ENCODE measurements around the gene OR5H14. TPM values are rescaled to one million over a fixed set of nuclear protein-coding genes. Genes with fewer than 3 reads are reported as not detected.
"Not testable (repeated sequence)": the region's sequence is repeated elsewhere in the genome, so short reads cannot be mapped to it uniquely, and the experiment has no call there.

OR5H14 gene
- total RNA-seq, 4 donors from 2014 or later, result not detected

DNA sequence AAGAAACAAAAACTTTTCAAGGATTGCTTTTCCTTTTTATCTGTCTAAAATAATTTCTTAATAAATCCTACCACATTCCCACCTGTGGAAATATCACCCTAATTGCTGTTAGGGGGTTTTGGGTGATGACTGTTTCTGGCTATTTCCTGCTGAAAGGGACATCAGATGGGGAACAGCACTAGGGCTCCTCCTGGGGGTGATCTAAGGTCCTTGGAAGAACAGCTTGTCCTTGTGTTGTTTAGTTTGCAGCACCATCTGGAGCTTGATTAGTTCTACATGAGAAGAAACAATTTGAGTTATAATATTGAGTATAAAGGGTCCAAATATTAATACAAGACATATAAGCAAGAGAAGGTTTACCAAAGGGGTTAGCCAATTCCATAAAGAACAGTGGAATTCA, 37.9 kb downstream of the OR5H14 start:
- no peaks in the 10 kb centered on the region for H3K4me1 ChIP-seq
- no peak for DNase-seq
- no peak overlapping the region for H3K4me3 ChIP-seq
- no peaks in the 10 kb centered on the region for H3K36me3 ChIP-seq
- no peaks in the 10 kb centered on the region for H3K9me3 ChIP-seq
- TF ChIP-seq, protein P1, sequence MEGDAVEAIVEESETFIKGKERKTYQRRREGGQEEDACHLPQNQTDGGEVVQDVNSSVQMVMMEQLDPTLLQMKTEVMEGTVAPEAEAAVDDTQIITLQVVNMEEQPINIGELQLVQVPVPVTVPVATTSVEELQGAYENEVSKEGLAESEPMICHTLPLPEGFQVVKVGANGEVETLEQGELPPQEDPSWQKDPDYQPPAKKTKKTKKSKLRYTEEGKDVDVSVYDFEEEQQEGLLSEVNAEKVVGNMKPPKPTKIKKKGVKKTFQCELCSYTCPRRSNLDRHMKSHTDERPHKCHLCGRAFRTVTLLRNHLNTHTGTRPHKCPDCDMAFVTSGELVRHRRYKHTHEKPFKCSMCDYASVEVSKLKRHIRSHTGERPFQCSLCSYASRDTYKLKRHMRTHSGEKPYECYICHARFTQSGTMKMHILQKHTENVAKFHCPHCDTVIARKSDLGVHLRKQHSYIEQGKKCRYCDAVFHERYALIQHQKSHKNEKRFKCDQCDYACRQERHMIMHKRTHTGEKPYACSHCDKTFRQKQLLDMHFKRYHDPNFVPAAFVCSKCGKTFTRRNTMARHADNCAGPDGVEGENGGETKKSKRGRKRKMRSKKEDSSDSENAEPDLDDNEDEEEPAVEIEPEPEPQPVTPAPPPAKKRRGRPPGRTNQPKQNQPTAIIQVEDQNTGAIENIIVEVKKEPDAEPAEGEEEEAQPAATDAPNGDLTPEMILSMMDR (IDR thresholded peaks at IDR 0.05), result no peak
- TF ChIP-seq POLR2A (IDR thresholded peaks at IDR 0.05), result no peak
- no peak overlapping the region for H3K27ac ChIP-seq
- H3K27me3 ChIP-seq, result no peaks in the 10 kb centered on the region

DNA sequence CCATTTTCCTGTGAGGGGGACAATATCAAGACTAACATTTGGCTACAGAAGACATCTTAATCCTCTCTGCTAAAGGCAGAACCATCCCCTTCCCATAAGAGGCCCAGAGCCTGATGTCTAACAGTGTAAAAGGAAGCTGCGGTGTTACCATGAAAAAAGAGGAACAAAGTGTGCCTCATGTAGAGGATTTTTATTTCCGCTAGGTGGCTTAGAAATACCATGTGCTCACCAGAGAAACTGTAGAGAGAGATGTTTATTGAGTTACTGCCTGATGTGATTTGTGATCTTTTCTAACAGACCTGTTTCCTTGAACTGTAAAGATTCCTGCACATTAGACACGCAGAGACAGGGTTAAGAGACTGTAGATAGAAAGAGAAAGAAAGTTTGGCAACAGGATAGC, 41.3 kb downstream of the OR5H14 start:
- Histone ChIP-seq H3K36me3 (no peaks in the 10 kb centered on the region), H3K9me3 (no peaks in the 10 kb centered on the region), H3K4me3 (no peak overlapping the region), H3K4me1 (no peaks in the 10 kb centered on the region), H3K27ac (no peak overlapping the region), H3K27me3 (no peaks in the 10 kb centered on the region)
- DNase-seq, result no peak
- TF ChIP-seq, protein P1 (IDR thresholded peaks at IDR 0.05), result peak in 2 of 6 experiments; percentile 10 to 26
- TF ChIP-seq POLR2A (IDR thresholded peaks at IDR 0.05), result no peak

DNA sequence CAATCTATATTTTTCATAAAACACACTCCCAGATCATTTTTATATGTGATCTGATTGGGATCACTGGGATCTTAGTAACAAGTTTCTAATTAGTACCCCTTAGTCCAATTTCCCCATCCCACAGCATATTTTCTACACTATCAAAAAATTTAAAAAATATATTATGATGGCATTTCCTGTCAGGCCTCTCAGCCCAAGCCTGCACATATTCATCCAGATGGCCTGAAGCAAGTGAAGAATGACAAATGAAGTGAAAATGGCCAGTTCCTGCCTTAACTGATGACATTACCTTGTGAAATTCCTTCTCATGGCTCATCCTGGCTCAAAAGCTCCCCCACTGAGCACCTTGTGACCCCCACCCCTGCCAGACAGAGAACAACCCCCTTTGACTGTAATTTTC, 43.6 kb downstream of the OR5H14 start:
- not testable (repeated sequence) for H3K4me1 ChIP-seq, H3K4me3 ChIP-seq, DNase-seq, H3K27ac ChIP-seq, H3K9me3 ChIP-seq, H3K36me3 ChIP-seq, H3K27me3 ChIP-seq

DNA sequence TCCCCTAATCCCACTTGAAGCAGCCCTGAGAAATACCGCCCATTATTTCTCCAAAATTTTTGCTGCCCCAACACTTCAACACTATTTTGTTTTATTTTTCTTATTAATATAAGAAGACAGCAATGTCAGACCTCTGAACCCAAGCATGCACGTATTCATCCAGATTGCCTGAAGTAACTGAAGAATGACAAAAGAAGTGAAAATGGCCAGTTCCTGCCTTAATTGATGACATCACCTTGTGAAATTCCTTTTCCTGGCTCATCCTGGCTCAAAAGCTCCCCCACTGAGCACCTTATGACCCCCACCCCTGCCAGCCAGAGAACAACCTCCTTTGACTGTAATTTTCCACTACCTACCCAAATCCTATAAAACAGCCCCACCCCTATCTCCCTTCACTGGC, 49.0 kb downstream of the OR5H14 start:
- DNase-seq, H3K27ac ChIP-seq, H3K9me3 ChIP-seq, H3K4me1 ChIP-seq, H3K4me3 ChIP-seq, H3K27me3 ChIP-seq, H3K36me3 ChIP-seq: not testable (repeated sequence)

DNA sequence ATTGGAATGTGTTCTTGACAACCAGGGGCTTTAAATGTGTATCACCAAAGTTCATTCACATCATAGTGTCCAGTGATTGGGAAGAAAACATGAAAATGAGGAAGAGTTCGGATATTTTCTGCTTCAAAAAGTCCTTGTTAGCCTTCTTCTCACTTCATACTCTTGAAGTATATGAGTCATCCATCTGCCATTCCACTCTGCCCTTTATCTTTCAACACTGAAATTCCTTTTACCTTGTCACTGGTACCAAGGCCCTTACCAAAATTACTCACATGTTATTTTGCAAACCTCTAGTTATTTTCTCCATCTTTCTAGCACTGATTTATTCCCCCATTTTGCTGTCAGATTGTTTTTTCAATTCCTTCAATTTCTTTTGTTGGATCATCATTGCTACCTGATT, 51.7 kb downstream of the OR5H14 start:
- Histone ChIP-seq H3K4me1 (no peaks in the 10 kb centered on the region), H3K4me3 (no peak overlapping the region), H3K9me3 (no peaks in the 10 kb centered on the region), H3K36me3 (no peaks in the 10 kb centered on the region), H3K27me3 (no peaks in the 10 kb centered on the region), H3K27ac (no peak overlapping the region)
- DNase-seq, result no peak
- TF ChIP-seq, protein P1 (IDR thresholded peaks at IDR 0.05), result no peak
- no peak for TF ChIP-seq POLR2A (IDR thresholded peaks at IDR 0.05)

Other genes with a start within 250 kb of the OR5H14 start
- 10 to 100 TPM in 3 of 4 donors, 1 to 10 TPM in 1; 9.3 to 50.3 (median 12.6) TPM for gene RIOX2, start 175.0 kb upstream of the OR5H14 start, total RNA-seq
- gene GABRR3, start 112.2 kb upstream of the OR5H14 start, total RNA-seq, result not detected
- not detected for gene OR5AC2, start 60.3 kb upstream of the OR5H14 start, total RNA-seq
- gene OR5H1, start 16.8 kb upstream of the OR5H14 start, total RNA-seq, result not detected
- not detected for gene OR5H15, start 19.2 kb downstream of the OR5H14 start, total RNA-seq
- not detected for gene OR5H6, start 116.8 kb downstream of the OR5H14 start, total RNA-seq
- not detected for gene OR5H2, start 135.0 kb downstream of the OR5H14 start, total RNA-seq
- not detected for gene OR5K4, start 206.4 kb downstream of the OR5H14 start, total RNA-seq
- not detected for gene OR5K3, start 243.2 kb downstream of the OR5H14 start, total RNA-seq

All from Peyer's patch (tissue), 4 donors.